HuH-7 (cell line): ENCODE data around the gene MAVS.
"Not testable (repeated sequence)": the region's sequence is repeated elsewhere in the genome, so short reads cannot be mapped to it uniquely, and the experiment has no call there.

Source experiments
- DNase-seq: peaks from one replicate; pipeline ENCODE4 v3.0.0; 2011; ENCODE audit warnings: low spot score

MAVS gene

DNA sequence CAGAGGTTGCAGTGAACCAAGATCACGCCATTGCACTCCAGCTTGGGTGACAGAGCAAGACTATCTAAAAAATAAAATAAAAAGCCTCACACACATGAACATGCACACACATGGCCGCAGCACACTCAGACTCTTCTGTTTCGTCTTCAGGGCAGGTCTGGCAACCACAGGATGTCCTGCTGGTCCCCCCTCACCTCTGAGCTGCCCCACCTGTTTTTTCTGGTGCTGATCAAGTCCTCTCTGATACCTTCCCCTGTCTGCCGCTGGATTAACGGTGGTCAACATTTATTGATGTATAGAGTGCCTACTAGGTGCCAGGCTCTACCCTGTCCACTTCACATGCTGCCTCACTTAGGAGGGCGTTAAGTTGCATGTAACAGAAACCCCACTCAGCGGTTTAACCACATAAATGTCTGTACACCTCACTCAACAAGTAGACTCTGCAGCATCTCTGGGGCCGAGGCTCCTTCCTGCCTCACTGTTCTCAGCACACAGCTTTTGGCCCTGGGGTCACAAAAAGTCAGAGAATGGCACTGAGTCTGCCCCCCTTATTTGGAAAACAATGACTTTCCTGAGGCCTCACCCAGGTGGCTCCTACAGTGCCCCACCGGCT, 30.8 kb upstream of the MAVS start:
- DNase-seq, result no peak

- DNase-seq, result peak; percentile 98
These were observed 28.2 kb upstream of the MAVS start for GRCh38 chr20:3818155-3819151.

DNA sequence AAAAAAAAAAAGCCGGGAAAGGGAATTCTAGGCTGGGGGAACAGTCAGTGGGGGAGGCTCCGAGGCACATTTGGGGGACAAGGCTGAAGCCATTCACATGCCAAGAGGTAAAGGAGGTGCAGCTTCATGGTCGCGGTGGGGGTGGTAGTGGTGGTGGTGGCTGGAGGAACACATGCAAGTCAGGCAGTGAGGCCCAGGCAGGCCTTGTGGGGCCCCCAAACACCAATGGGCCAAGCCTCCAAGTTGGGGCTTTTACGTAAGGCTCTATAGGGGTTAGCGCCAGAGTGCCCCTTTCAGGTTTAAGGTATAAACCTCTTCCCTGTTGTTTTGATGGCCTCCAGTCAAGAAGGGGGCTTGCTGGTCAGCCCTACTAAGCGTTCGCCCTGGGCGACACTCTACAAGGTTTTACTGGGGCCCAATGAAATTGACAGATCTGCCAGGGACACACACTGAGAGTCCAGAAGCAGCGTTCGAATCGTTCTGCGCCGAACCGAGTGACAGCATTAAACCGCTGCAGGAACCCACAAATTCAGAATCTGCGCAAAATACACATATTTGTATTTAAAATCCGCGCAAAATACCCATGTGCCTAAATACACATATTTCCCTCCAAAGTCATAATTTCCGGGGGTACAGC, 27.1 kb upstream of the MAVS start:
- no peak for DNase-seq

GRCh38 chr20:3820048-3820900, 26.4 kb upstream of the MAVS start, which contains the start of gene AP5S1:
Gene AP5S1 (plus strand): TSS chr20:3820547. CDS start chr20:3822118, 1,571 bp downstream.
- DNase-seq, result peak; percentile 98

DNA sequence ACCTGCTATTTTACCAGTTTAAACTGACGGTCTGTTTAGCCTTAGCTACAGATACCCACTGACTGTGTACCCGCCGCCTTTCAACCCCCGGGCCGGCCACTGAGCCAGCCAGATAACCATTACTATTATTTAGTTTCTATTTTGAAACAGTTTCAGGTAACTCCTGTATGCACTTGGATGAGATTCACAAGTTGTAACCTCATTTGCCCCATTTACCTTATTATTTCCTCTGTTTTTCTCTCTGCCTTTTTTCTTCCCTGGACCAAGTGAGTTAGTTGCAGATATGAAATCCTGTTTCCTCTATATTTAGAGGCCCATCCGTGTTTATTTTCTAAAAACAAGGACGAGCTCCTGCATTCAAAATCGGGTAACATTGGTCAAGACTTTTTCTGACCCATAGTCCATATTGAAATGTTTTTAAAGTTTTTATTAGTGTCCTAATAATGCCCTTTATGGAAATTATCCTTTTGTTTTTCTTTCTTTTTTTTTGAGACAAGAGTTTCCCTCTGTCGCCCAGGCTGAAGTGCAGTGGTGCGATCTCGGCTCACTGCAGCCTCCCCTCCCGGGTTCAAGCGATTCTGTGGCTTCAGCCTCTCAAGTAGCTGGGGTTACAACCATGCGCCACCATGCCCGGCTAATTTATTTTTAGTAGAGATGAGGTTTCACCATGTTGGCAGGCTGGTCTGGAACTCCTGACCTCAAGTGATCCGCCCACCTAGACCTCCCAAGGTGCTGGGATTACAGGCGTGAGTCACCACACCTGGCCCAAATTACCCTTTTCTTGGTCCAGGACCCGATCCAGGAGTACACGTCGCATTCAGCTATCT, 25.5 kb upstream of the MAVS start:
- no peak for DNase-seq

- DNase-seq, result no peak
These were observed 24.6 kb upstream of the MAVS start for GRCh38 chr20:3821996-3822395.

DNA sequence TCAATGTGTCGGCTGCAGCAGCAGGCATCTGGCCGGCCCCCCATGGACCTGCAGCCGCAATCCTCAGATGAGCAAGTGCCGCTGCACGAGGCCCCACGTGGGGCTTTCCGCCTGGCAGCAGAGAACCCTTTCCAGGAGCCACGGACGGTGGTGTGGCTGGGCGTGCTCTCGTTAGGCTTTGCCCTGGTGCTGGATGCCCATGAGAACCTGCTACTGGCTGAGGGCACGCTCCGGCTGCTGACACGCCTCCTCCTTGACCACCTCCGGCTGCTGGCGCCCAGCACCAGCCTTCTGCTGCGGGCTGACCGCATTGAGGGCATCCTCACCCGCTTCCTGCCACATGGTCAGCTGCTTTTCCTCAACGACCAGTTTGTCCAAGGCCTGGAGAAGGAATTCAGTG, 22.8 kb upstream of the MAVS start:
- DNase-seq, result no peak

- DNase-seq, result no peak
These were observed 21.1 kb upstream of the MAVS start for GRCh38 chr20:3825526-3825925.

GRCh38 chr20:3826420-3826819, 20.2 kb upstream of the MAVS start:
- DNase-seq, result no peak

- no peak for DNase-seq
These were observed 17.8 kb upstream of the MAVS start for GRCh38 chr20:3828798-3829197.

DNA sequence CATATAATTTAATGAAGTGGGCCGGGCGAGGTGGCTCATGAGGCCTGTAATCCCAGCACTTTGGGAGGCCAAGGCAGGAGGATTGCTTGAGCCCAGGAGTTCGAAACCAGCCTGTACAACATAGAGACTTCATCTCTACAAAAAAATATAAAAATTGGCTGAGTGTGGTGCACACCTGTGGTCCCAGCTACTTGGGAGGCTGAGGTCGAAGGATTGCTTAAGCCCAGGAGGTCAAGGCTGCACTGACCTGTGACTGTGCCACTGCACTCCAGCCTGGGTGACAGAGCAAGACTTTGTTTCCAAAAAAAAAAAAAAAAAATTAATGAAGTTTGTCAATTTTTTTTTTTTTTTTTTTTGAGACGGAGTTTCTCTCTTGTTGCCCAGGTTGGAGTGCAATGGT, 16.7 kb upstream of the MAVS start:
- DNase-seq, result not testable (repeated sequence)

- DNase-seq, result no peak
These were observed 10.5 kb upstream of the MAVS start for GRCh38 chr20:3836132-3836531.

GRCh38 chr20:3839328-3839727, 7.3 kb upstream of the MAVS start:
- DNase-seq, result no peak

DNA sequence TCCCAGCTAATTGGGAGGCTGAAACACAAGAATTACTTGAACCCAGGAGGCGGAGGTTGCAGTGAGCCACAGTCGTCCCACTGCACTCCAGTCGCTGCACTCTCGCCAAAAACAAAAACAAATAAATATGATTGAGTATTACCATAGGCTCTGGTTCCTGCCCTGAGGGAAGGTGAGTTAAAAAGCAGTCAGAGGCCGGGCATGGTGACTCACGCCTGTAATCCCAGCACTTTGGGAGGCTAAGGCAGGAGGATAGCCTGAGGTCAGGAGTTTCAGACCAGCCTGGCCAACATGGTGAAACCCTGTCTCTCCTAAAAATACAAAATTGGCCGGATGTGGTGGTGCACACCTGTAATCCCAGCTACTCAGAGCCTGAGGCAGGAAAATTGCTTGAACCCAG, 6.4 kb upstream of the MAVS start:
- DNase-seq, result not testable (repeated sequence)

GRCh38 chr20:3842348-3842930, 4.2 kb upstream of the MAVS start:
- no peak for DNase-seq

DNA sequence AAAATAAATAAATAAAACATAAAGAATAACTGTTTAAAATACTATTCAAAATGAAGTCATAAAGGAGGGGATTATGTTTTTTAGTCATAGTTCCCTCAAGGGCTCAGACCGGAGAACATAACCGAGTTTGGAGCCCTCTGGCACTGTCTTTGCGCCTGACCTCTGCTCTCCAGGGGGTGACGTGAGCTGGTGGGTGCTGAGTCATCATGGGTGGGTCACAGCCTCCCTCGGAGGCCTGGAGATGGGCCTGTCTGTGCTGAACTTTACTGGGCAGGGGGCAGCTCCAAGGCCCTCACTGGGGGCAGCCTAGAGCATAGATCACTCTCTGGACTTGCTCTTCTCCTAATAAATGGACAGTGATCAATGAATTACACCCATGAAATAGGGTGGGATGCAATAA, 3.1 kb upstream of the MAVS start:
- DNase-seq, result peak; percentile 67

GRCh38 chr20:3843990-3844619, 2.5 kb upstream of the MAVS start:
- not testable (repeated sequence) for DNase-seq

DNA sequence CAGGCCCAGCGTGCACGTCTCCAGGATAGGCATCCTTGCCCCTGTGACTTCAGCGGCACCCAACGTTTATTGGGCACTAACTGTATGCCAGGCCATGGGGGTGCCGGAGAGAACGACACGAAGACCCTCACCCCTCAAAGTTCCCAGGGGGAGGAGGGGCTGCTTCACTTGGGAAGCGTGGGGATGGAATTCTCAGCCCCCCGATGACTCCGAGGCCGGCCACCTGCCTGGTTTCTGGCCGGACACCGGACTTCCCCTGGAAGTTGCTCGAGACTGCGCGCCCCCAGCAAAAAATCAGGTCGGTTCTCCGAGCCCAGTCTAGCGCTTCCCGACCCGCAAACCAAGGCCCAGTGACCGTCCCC, 275 bp upstream of the MAVS start:
- DNase-seq, result no peak

DNA sequence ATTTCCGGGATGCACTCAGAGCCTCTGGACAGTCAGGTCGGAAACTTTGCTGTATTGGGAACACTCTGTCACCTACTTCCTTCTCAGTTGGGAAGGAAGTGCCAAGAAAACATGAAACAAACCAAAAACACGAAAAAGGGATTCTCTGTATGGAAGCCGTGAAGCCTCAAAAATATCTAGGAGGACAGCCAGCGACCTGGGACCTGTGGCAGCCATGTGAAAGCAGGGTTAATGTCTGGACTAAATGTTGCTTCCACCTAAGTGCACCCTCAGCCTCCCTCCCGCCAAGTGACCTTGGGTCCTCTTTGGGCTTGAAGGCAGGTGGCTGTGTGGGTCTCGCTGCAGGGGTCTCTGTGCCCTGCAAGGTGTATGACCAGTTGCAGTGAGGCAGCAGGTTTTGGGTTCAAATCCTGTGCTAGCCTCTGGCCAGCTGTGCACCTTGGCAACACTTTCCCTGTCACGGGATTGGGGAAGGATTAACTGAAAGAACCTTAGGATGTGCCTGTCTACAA, 851 bp downstream of the MAVS start:
- no peak for DNase-seq

- no peak for DNase-seq
These were observed 1.9 kb downstream of the MAVS start for GRCh38 chr20:3848565-3848964.
